Stimulated activated CD8-positive, alpha-beta memory T cell treated with anti-CD3 and anti-CD28 coated beads, Interleukin-4, amount 100 ng/mL, for 1 hour (primary cell): ENCODE data around the gene ANXA8L1.
"Not testable (repeated sequence)": the region's sequence is repeated elsewhere in the genome, so short reads cannot be mapped to it uniquely, and the experiment has no call there.

Experiments used
- DNase-seq, 2 donors: peaks; one replicate each; pipeline ENCODE4 v3.0.0-alpha.2; 2020; ENCODE audit warnings: low read depth in 2 of 2, low spot score in 1 of 2

Gene ANXA8L1

GRCh38 chr10:46396441-46397279, 21.1 kb downstream of the ANXA8L1 start:
- DNase-seq: not testable (repeated sequence)

- not testable (repeated sequence) for DNase-seq
These were observed 22.2 kb downstream of the ANXA8L1 start for GRCh38 chr10:46397767-46398166.

- not testable (repeated sequence) for DNase-seq
These were observed 22.8 kb downstream of the ANXA8L1 start for GRCh38 chr10:46398212-46398886.

- not testable (repeated sequence) for DNase-seq
These were observed 34.0 kb downstream of the ANXA8L1 start for GRCh38 chr10:46409556-46409955.

GRCh38 chr10:46411123-46411522, 35.5 kb downstream of the ANXA8L1 start:
- DNase-seq: not testable (repeated sequence)

GRCh38 chr10:46412665-46413064, 37.1 kb downstream of the ANXA8L1 start:
- not testable (repeated sequence) for DNase-seq

- not testable (repeated sequence) for DNase-seq
These were observed 39.7 kb downstream of the ANXA8L1 start for GRCh38 chr10:46415291-46415690.

- not testable (repeated sequence) for DNase-seq
These were observed 42.7 kb downstream of the ANXA8L1 start for GRCh38 chr10:46418283-46418682.

- not testable (repeated sequence) for DNase-seq
These were observed 44.2 kb downstream of the ANXA8L1 start for GRCh38 chr10:46419570-46420379.

GRCh38 chr10:46423550-46423949, 48.0 kb downstream of the ANXA8L1 start:
- DNase-seq: not testable (repeated sequence)

GRCh38 chr10:46440942-46441341, 65.4 kb downstream of the ANXA8L1 start:
- not testable (repeated sequence) for DNase-seq
